Ascending aorta (tissue), 2 donors: ENCODE results near the gene GGA2. TPM values are rescaled to one million over a fixed set of nuclear protein-coding genes. Genes with fewer than 3 reads are reported as not detected.

Experiments used
- DNase-seq, 2 donors: peaks; one replicate each; pipeline ENCODE4 v3.0.0-alpha.2; 2019; ENCODE audit warnings: low spot score in 2 of 2
- H3K27ac ChIP-seq, 2 donors: fragments of 200-600 bp; sonication (generic); one replicate each; pipeline ENCODE4 v1.5.1; 2016 to 2017; ENCODE audit warnings: mild to moderate bottlenecking in 1 of 2
- H3K27me3 ChIP-seq: fragments of 200-600 bp; sonication (generic); one replicate; pipeline ENCODE4 v1.5.1; 2017
- H3K36me3 ChIP-seq, 2 donors: fragments of 200-600 bp; sonication (generic); one replicate each; pipeline ENCODE4 v1.5.1; 2016
- H3K4me1 ChIP-seq, 2 donors: fragments of 200-600 bp; sonication (generic); one replicate each; pipeline ENCODE4 v1.5.1; 2016 to 2017; ENCODE audit warnings: mild to moderate bottlenecking in 1 of 2
- H3K4me3 ChIP-seq, 2 donors: fragments of 200-600 bp; sonication (generic); one replicate each; pipeline ENCODE4 v1.5.1; 2016 to 2017; ENCODE audit warnings: mild to moderate bottlenecking in 1 of 2
- H3K9me3 ChIP-seq, 2 donors: fragments of 200-600 bp; sonication (generic); one replicate each; pipeline ENCODE4 v1.5.1; 2016
- CTCF ChIP-seq, 3 experiments: fragments of 200-600 bp in 2 of 3; fragments of 450-650 bp in 1 of 3; sonication (generic) in 2 of 3; IDR thresholded peaks; one replicate each; pipeline ENCODE4 v1.5.1; 2016 to 2019; ENCODE audit warnings: antibody characterized with exemption in 3 of 3, mild to moderate bottlenecking in 1 of 3, moderate library complexity in 1 of 3
- intact Hi-C: fragments of 100-400 bp; cut with DNase I; formaldehyde crosslinking; loops from one replicate; pipeline ENCODE4 v1.15.1; 2023
- total RNA-seq: library from RNA; depleted of rRNA; stranded (reverse); fragments of >200 nt; gene quantifications from one replicate; pipeline ENCODE4 v1.1.0, GENCODE V29; 2016

GGA2 gene
- total RNA-seq, 1 donor from 2014 or later, result 10.7 TPM

- peaks cover 40 to 42% of the 10 kb centered on the region in 2 donors for H3K36me3 ChIP-seq
- intact Hi-C loops, result no loop called here
- no peak overlapping the region for H3K27ac ChIP-seq
- no peaks in the 10 kb centered on the region for H3K27me3 ChIP-seq
- no peaks in the 10 kb centered on the region for H3K4me1 ChIP-seq
- H3K9me3 ChIP-seq, result no peaks in the 10 kb centered on the region
- no peak for DNase-seq
- TF ChIP-seq CTCF (IDR thresholded peaks at IDR 0.05), result no peak
- no peak overlapping the region for H3K4me3 ChIP-seq
Observed at GRCh38 chr16:23433261-23433920, 76.9 kb downstream of the GGA2 start.

GRCh38 chr16:23432176-23433128 is 77.8 kb downstream of the GGA2 start:
- intact Hi-C loops, result no loop called here

GRCh38 chr16:23428351-23428750 is 81.9 kb downstream of the GGA2 start:
- H3K27me3 ChIP-seq, result no peaks in the 10 kb centered on the region
- no peak for TF ChIP-seq CTCF (IDR thresholded peaks at IDR 0.05)
- intact Hi-C loops, result loop anchor here (10.0 kb wide), 1 partner anchor 184 kb away; no protein-coding TSS in a partner anchor

More at GRCh38 chr16:23432176-23433128, 77.8 kb downstream of the GGA2 start:
- no peak for DNase-seq
- H3K27ac ChIP-seq, result no peak overlapping the region
- no peaks in the 10 kb centered on the region for H3K4me1 ChIP-seq
- no peaks in the 10 kb centered on the region for H3K9me3 ChIP-seq
- H3K27me3 ChIP-seq, result no peaks in the 10 kb centered on the region
- H3K36me3 ChIP-seq, result peaks cover 37 to 38% of the 10 kb centered on the region in 2 donors
- no peak for TF ChIP-seq CTCF (IDR thresholded peaks at IDR 0.05)
- H3K4me3 ChIP-seq, result no peak overlapping the region

GRCh38 chr16:23424292-23424958 is 85.9 kb downstream of the GGA2 start:
- no peak for TF ChIP-seq CTCF (IDR thresholded peaks at IDR 0.05)
- no peak overlapping the region for H3K4me3 ChIP-seq
- DNase-seq, result peak in 1 of 2 donors; percentile 65
- no peaks in the 10 kb centered on the region for H3K9me3 ChIP-seq
- H3K36me3 ChIP-seq, result peaks cover 5 to 10% of the 10 kb centered on the region in 2 donors
- H3K27ac ChIP-seq, result peak overlapping the region; percentile 84 to 85
- H3K4me1 ChIP-seq, result peaks cover 0 to 16% of the 10 kb centered on the region in 2 donors
- intact Hi-C loops, result loop anchor here (10.0 kb wide), 1 partner anchor 180 kb away; no protein-coding TSS in a partner anchor
- H3K27me3 ChIP-seq, result no peaks in the 10 kb centered on the region

More at GRCh38 chr16:23428351-23428750, 81.9 kb downstream of the GGA2 start:
- no peaks in the 10 kb centered on the region for H3K9me3 ChIP-seq
- H3K4me1 ChIP-seq, result peaks cover 0 to 14% of the 10 kb centered on the region in 2 donors
- H3K4me3 ChIP-seq, result no peak overlapping the region
- H3K36me3 ChIP-seq, result peaks cover 33 to 34% of the 10 kb centered on the region in 2 donors
- no peak for DNase-seq
- H3K27ac ChIP-seq, result no peak overlapping the region

GRCh38 chr16:23423496-23424049 is 86.7 kb downstream of the GGA2 start:
- no peak for TF ChIP-seq CTCF (IDR thresholded peaks at IDR 0.05)
- no peaks in the 10 kb centered on the region for H3K27me3 ChIP-seq
- peaks cover 0 to 16% of the 10 kb centered on the region in 2 donors for H3K4me1 ChIP-seq
- H3K4me3 ChIP-seq, result no peak overlapping the region
- no peaks in the 10 kb centered on the region for H3K9me3 ChIP-seq
- H3K36me3 ChIP-seq, result peaks cover 0 to 8% of the 10 kb centered on the region in 2 donors
- peak overlapping the region; percentile 84 to 85 for H3K27ac ChIP-seq
- peak; percentile 38 to 92 for DNase-seq
- intact Hi-C loops, result loop anchor here (10.0 kb wide), 1 partner anchor 179 kb away; no protein-coding TSS in a partner anchor
